ENCODE measurements around the gene HYAL1. TPM values are rescaled to one million over a fixed set of nuclear protein-coding genes. Genes with fewer than 3 reads are reported as not detected.
"Not testable (repeated sequence)": the region's sequence is repeated elsewhere in the genome, so short reads cannot be mapped to it uniquely, and the experiment has no call there.

Gene HYAL1
- total RNA-seq, 2 donors from 2014 or later = 0.19 TPM; not detected in 1

GRCh38 chr3:50290161-50290641 is 13.2 kb downstream of the HYAL1 start:
- Mint-ChIP-seq H3K4me1 (ENCODE audit: low read depth) (peaks cover 32% of the 10 kb centered on the region), H3K36me3 (ENCODE audit: insufficient read depth in 2 of 2) (peaks cover 0 to 5% of the 10 kb centered on the region in 2 donors), H3K4me3 (peak overlapping the region; percentile 83 to 93), H3K9me3 (no peaks in the 10 kb centered on the region), H3K27ac (no peak overlapping the region), H3K27me3 (ENCODE audit: low read depth) (no peaks in the 10 kb centered on the region)
- DNase-seq = no peak
- ATAC-seq (replicated peaks in 1 of 2) = no peak

- ATAC-seq (replicated peaks in 1 of 2) = no peak
- H3K27ac Mint-ChIP-seq = no peak overlapping the region
- no peaks in the 10 kb centered on the region for H3K9me3 Mint-ChIP-seq
- peaks cover 32% of the 10 kb centered on the region for H3K4me1 Mint-ChIP-seq (ENCODE audit: low read depth)
- no peaks in the 10 kb centered on the region for H3K27me3 Mint-ChIP-seq (ENCODE audit: low read depth)
- DNase-seq = no peak
- peaks cover 0 to 5% of the 10 kb centered on the region in 2 donors for H3K36me3 Mint-ChIP-seq (ENCODE audit: insufficient read depth in 2 of 2)
- no peak overlapping the region for H3K4me3 Mint-ChIP-seq
These were observed 14.2 kb downstream of the HYAL1 start for GRCh38 chr3:50289130-50289529.

GRCh38 chr3:50288387-50289007 is 14.9 kb downstream of the HYAL1 start:
- Mint-ChIP-seq H3K4me1 (ENCODE audit: low read depth) (peaks cover 32% of the 10 kb centered on the region), H3K4me3 (no peak overlapping the region), H3K36me3 (ENCODE audit: insufficient read depth in 2 of 2) (peaks cover 0 to 5% of the 10 kb centered on the region in 2 donors), H3K27ac (no peak overlapping the region), H3K27me3 (ENCODE audit: low read depth) (no peaks in the 10 kb centered on the region), H3K9me3 (no peaks in the 10 kb centered on the region)
- ATAC-seq (replicated peaks in 1 of 2) (no peak), DNase-seq (no peak)

GRCh38 chr3:50287262-50287661 is 16.1 kb downstream of the HYAL1 start:
- Mint-ChIP-seq H3K4me3 (no peak overlapping the region), H3K4me1 (ENCODE audit: low read depth) (peaks cover 21% of the 10 kb centered on the region), H3K27ac (no peak overlapping the region), H3K9me3 (no peaks in the 10 kb centered on the region), H3K36me3 (ENCODE audit: insufficient read depth in 2 of 2) (peaks cover 0 to 5% of the 10 kb centered on the region in 2 donors), H3K27me3 (ENCODE audit: low read depth) (no peaks in the 10 kb centered on the region)
- ATAC-seq (replicated peaks in 1 of 2) (no peak), DNase-seq (no peak)

- ATAC-seq (replicated peaks in 1 of 2) = peak in 1 of 2 donors; percentile 32
- Mint-ChIP-seq H3K36me3 (ENCODE audit: insufficient read depth in 2 of 2) (peaks cover 0 to 5% of the 10 kb centered on the region in 2 donors), H3K4me1 (ENCODE audit: low read depth) (peaks cover 19% of the 10 kb centered on the region), H3K9me3 (no peaks in the 10 kb centered on the region), H3K27me3 (ENCODE audit: low read depth) (no peaks in the 10 kb centered on the region), H3K27ac (no peak overlapping the region), H3K4me3 (no peak overlapping the region)
- DNase-seq = no peak
These were observed 16.8 kb downstream of the HYAL1 start for GRCh38 chr3:50286322-50287227.

- H3K4me3 Mint-ChIP-seq; H3K36me3 Mint-ChIP-seq (ENCODE audit: insufficient read depth in 2 of 2): not testable (repeated sequence)
These were observed 19.3 kb downstream of the HYAL1 start for GRCh38 chr3:50284121-50284520.

GRCh38 chr3:50279255-50280016 is 23.9 kb downstream of the HYAL1 start:
- peaks cover 27% of the 10 kb centered on the region for H3K27me3 Mint-ChIP-seq (ENCODE audit: low read depth)
- no peak for ATAC-seq (replicated peaks in 1 of 2)

More at GRCh38 chr3:50284121-50284520, 19.3 kb downstream of the HYAL1 start:
- ATAC-seq (replicated peaks in 1 of 2); H3K27ac Mint-ChIP-seq; H3K9me3 Mint-ChIP-seq; H3K27me3 Mint-ChIP-seq (ENCODE audit: low read depth); H3K4me1 Mint-ChIP-seq (ENCODE audit: low read depth); DNase-seq: not testable (repeated sequence)

GRCh38 chr3:50278880-50279224 is 24.5 kb downstream of the HYAL1 start, which contains the start of gene LSMEM2:
TSS of gene LSMEM2 (plus strand) at chr3:50279087. CDS start at chr3:50279114, 27 bp downstream.
- peaks cover 0 to 1% of the 10 kb centered on the region in 2 donors for H3K36me3 Mint-ChIP-seq (ENCODE audit: insufficient read depth in 2 of 2)

More at GRCh38 chr3:50279255-50280016, 23.9 kb downstream of the HYAL1 start:
- H3K9me3 Mint-ChIP-seq = no peaks in the 10 kb centered on the region
- H3K27ac Mint-ChIP-seq = no peak overlapping the region
- H3K4me1 Mint-ChIP-seq (ENCODE audit: low read depth) = peaks cover 17% of the 10 kb centered on the region
- no peak overlapping the region for H3K4me3 Mint-ChIP-seq
- no peak for DNase-seq
- H3K36me3 Mint-ChIP-seq (ENCODE audit: insufficient read depth in 2 of 2) = peaks cover 0 to 1% of the 10 kb centered on the region in 2 donors

GRCh38 chr3:50278123-50278879 is 25.1 kb downstream of the HYAL1 start:
- ATAC-seq (replicated peaks in 1 of 2) (no peak), DNase-seq (no peak)
- H3K9me3 Mint-ChIP-seq = no peaks in the 10 kb centered on the region
- H3K27ac Mint-ChIP-seq = no peak overlapping the region
- H3K27me3 Mint-ChIP-seq (ENCODE audit: low read depth) = peaks cover 34% of the 10 kb centered on the region
- no peak overlapping the region for H3K4me3 Mint-ChIP-seq
- H3K4me1 Mint-ChIP-seq (ENCODE audit: low read depth) = peaks cover 24% of the 10 kb centered on the region
- H3K36me3 Mint-ChIP-seq (ENCODE audit: insufficient read depth in 2 of 2) = peaks cover 0 to 1% of the 10 kb centered on the region in 2 donors

More at GRCh38 chr3:50278880-50279224, 24.5 kb downstream of the HYAL1 start, which contains the start of gene LSMEM2:
- Mint-ChIP-seq H3K27me3 (ENCODE audit: low read depth) (peaks cover 33% of the 10 kb centered on the region), H3K9me3 (no peaks in the 10 kb centered on the region), H3K4me3 (no peak within 1 kb of the TSS), H3K4me1 (ENCODE audit: low read depth) (peaks cover 23% of the 10 kb centered on the region), H3K27ac (no peak within 1 kb of the TSS)
- DNase-seq (no peak), ATAC-seq (replicated peaks in 1 of 2) (no peak)

GRCh38 chr3:50276762-50277101 is 26.6 kb downstream of the HYAL1 start:
- peaks cover 0 to 1% of the 10 kb centered on the region in 2 donors for H3K36me3 Mint-ChIP-seq (ENCODE audit: insufficient read depth in 2 of 2)

GRCh38 chr3:50275996-50276761 is 27.2 kb downstream of the HYAL1 start:
- Mint-ChIP-seq H3K36me3 (ENCODE audit: insufficient read depth in 2 of 2) (peaks cover 0 to 1% of the 10 kb centered on the region in 2 donors), H3K9me3 (no peaks in the 10 kb centered on the region), H3K4me1 (ENCODE audit: low read depth) (peaks cover 41% of the 10 kb centered on the region), H3K27ac (no peak overlapping the region), H3K4me3 (peak overlapping the region; percentile 83 to 87), H3K27me3 (ENCODE audit: low read depth) (peaks cover 39% of the 10 kb centered on the region)
- DNase-seq (peak; percentile 46 to 53), ATAC-seq (replicated peaks in 1 of 2) (peak; percentile 27 to 35)

More at GRCh38 chr3:50276762-50277101, 26.6 kb downstream of the HYAL1 start:
- no peaks in the 10 kb centered on the region for H3K9me3 Mint-ChIP-seq
- no peak for DNase-seq
- H3K27ac Mint-ChIP-seq = no peak overlapping the region
- ATAC-seq (replicated peaks in 1 of 2) = no peak
- peak overlapping the region in 1 of 2 donors; percentile 87 for H3K4me3 Mint-ChIP-seq
- peaks cover 38% of the 10 kb centered on the region for H3K4me1 Mint-ChIP-seq (ENCODE audit: low read depth)
- peaks cover 39% of the 10 kb centered on the region for H3K27me3 Mint-ChIP-seq (ENCODE audit: low read depth)

Measured in activated T-cell treated with anti-CD3 and anti-CD28 coated beads, Interleukin-2, amount 50 U/mL, for 72 hours (primary cell).